Endothelial cell (in vitro differentiated cells): Measurements from ENCODE around the gene OR5AR1. TPM values are rescaled to one million over a fixed set of nuclear protein-coding genes. Genes with fewer than 3 reads are reported as not detected.

Source experiments
- DNase-seq: peaks from one replicate; pipeline ENCODE4 v3.0.0; 2021; ENCODE audit warnings: low spot score
- H3K27ac Mint-ChIP-seq: one replicate; pipeline ENCODE4 v1.8.0; 2021; ENCODE audit warnings: mixed read lengths, inconsistent platforms; ENCODE audit not compliant: unreplicated experiment
- H3K27me3 Mint-ChIP-seq: one replicate; pipeline ENCODE4 v1.8.0; 2021; ENCODE audit warnings: mild to moderate bottlenecking, moderate library complexity, mixed read lengths, inconsistent platforms; ENCODE audit not compliant: unreplicated experiment
- H3K36me3 Mint-ChIP-seq: one replicate; pipeline ENCODE4 v1.8.0; 2021; ENCODE audit warnings: mild to moderate bottlenecking, low read depth, mixed read lengths, inconsistent platforms; ENCODE audit not compliant: unreplicated experiment
- H3K4me1 Mint-ChIP-seq: one replicate; pipeline ENCODE4 v1.8.0; 2021; ENCODE audit warnings: mild to moderate bottlenecking, mixed read lengths, inconsistent platforms; ENCODE audit not compliant: unreplicated experiment
- H3K4me3 Mint-ChIP-seq: one replicate; pipeline ENCODE4 v1.8.0; 2021; ENCODE audit warnings: mild to moderate bottlenecking, mixed read lengths, inconsistent platforms; ENCODE audit not compliant: unreplicated experiment
- H3K9me3 Mint-ChIP-seq: one replicate; pipeline ENCODE4 v1.8.0; 2021; ENCODE audit warnings: mixed read lengths, inconsistent platforms; ENCODE audit not compliant: unreplicated experiment
- total RNA-seq: library from RNA; stranded (reverse); fragmentation: NEBNext Ultra II Directional; extraction: Animal tissue kit (Norgen Biotek cat#: 25700); gene quantifications from one replicate; pipeline ENCODE4 v1.2.1, GENCODE V29; 2021; ENCODE audit not compliant: unreplicated experiment
- TF ChIP-seq, protein P1 (sequence below): fragments of 200-600 bp; sonication (generic); IDR thresholded peaks from one replicate; pipeline ENCODE4 v1.5.0; 2021; ENCODE audit warnings: antibody characterized with exemption; ENCODE audit not compliant: unreplicated experiment

OR5AR1 gene
- total RNA-seq, 1 donor from 2014 or later: not detected

- no peak overlapping the region for H3K4me3 Mint-ChIP-seq
- H3K36me3 Mint-ChIP-seq: no peaks in the 10 kb centered on the region
- no peak for DNase-seq
- no peak overlapping the region for H3K27ac Mint-ChIP-seq
- no peaks in the 10 kb centered on the region for H3K4me1 Mint-ChIP-seq
- no peaks in the 10 kb centered on the region for H3K9me3 Mint-ChIP-seq
- no peaks in the 10 kb centered on the region for H3K27me3 Mint-ChIP-seq
- TF ChIP-seq, protein P1, sequence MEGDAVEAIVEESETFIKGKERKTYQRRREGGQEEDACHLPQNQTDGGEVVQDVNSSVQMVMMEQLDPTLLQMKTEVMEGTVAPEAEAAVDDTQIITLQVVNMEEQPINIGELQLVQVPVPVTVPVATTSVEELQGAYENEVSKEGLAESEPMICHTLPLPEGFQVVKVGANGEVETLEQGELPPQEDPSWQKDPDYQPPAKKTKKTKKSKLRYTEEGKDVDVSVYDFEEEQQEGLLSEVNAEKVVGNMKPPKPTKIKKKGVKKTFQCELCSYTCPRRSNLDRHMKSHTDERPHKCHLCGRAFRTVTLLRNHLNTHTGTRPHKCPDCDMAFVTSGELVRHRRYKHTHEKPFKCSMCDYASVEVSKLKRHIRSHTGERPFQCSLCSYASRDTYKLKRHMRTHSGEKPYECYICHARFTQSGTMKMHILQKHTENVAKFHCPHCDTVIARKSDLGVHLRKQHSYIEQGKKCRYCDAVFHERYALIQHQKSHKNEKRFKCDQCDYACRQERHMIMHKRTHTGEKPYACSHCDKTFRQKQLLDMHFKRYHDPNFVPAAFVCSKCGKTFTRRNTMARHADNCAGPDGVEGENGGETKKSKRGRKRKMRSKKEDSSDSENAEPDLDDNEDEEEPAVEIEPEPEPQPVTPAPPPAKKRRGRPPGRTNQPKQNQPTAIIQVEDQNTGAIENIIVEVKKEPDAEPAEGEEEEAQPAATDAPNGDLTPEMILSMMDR: no peak
Measured at GRCh38 chr11:56706486-56706885, 43.0 kb downstream of the OR5AR1 start.

DNA sequence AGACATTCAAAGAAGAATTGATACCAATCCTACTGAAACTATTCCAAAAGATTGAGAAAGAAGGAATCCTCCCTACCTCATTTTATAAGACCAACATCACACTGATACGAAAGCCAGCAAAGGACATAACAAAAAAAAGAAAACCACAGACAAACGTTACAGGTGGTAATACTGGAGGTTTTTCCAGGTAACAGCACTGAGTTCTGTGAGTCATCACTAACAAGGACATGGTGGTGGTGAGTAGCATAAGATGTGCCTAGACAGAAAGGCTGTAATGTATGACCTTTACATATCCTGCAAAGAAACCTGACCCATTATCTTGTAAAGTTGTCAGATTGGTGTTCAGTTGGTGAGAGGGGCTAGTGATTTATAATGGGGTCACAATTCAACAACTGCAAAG lies 50.7 kb downstream of the OR5AR1 start:
- TF ChIP-seq, protein P1: no peak
- DNase-seq: no peak
- Mint-ChIP-seq H3K9me3 (no peaks in the 10 kb centered on the region), H3K4me1 (no peaks in the 10 kb centered on the region), H3K4me3 (no peak overlapping the region), H3K36me3 (no peaks in the 10 kb centered on the region), H3K27ac (no peak overlapping the region), H3K27me3 (peaks cover 3% of the 10 kb centered on the region)

Other genes with a start within 250 kb of the OR5AR1 start
- not detected for gene OR5M3, start 190.3 kb upstream of the OR5AR1 start, total RNA-seq
- not detected for gene OR5M8, start 172.3 kb upstream of the OR5AR1 start, total RNA-seq
- gene OR5M11, start 120.4 kb upstream of the OR5AR1 start, total RNA-seq: not detected
- not detected for gene OR5M10, start 86.0 kb upstream of the OR5AR1 start, total RNA-seq
- gene OR5M1, start 48.8 kb upstream of the OR5AR1 start, total RNA-seq: not detected
- gene OR5AP2, start 21.2 kb upstream of the OR5AR1 start, total RNA-seq: not detected
- gene OR9G1, start 35.4 kb downstream of the OR5AR1 start, total RNA-seq: not detected
- not detected for gene OR9G4, start 85.0 kb downstream of the OR5AR1 start, total RNA-seq